Astrocyte (in vitro differentiated cells and primary cell): ENCODE measurements around the gene RRP12. TPM values are rescaled to one million over a fixed set of nuclear protein-coding genes. Genes with fewer than 3 reads are reported as not detected.

Source experiments
- DNase-seq: peaks from one replicate; pipeline ENCODE4 v3.0.0-alpha.2; 2010; ENCODE audit warnings: low read depth
- FAIRE-seq: peaks from 2 replicates; lab custom pipeline; 2011; peaks lifted over from hg19 to GRCh38; lab: Jason Lieb, UNC
- H2AFZ ChIP-seq: 2 replicates; pipeline ENCODE4 v1.6.0; 2012; ENCODE audit warnings: low read depth, low read length, inconsistent platforms
- H3K27ac ChIP-seq: 2 replicates; pipeline ENCODE4 v1.5.1; 2011; ENCODE audit warnings: low read depth, low read length, inconsistent platforms
- H3K27me3 ChIP-seq: 2 replicates; pipeline ENCODE4 v1.6.0; 2011; ENCODE audit warnings: low read length, inconsistent platforms; ENCODE audit not compliant: insufficient read depth
- H3K36me3 ChIP-seq: 2 replicates; pipeline ENCODE4 v1.5.1; 2011; ENCODE audit warnings: low read length, inconsistent platforms; ENCODE audit not compliant: insufficient read depth
- H3K4me1 ChIP-seq: 2 replicates; pipeline ENCODE4 v1.5.1; 2011; ENCODE audit warnings: low read length, inconsistent platforms; ENCODE audit not compliant: insufficient read depth
- H3K4me2 ChIP-seq: 2 replicates; pipeline ENCODE4 v1.6.0; 2012; ENCODE audit warnings: low read length, inconsistent platforms
- H3K4me3 ChIP-seq: 2 replicates; pipeline ENCODE4 v1.5.1; 2011; ENCODE audit warnings: low read depth, mild to moderate bottlenecking, low read length, inconsistent platforms; ENCODE audit not compliant: insufficient read depth
- H3K79me2 ChIP-seq: 2 replicates; pipeline ENCODE4 v1.6.0; 2012; ENCODE audit warnings: mild to moderate bottlenecking, low read length, inconsistent platforms; ENCODE audit not compliant: insufficient read depth
- H3K9ac ChIP-seq: 2 replicates; pipeline ENCODE4 v1.6.0; 2012; ENCODE audit warnings: mild to moderate bottlenecking, low read length, inconsistent platforms
- H3K9me3 ChIP-seq: 2 replicates; pipeline ENCODE4 v1.5.1; 2012; ENCODE audit warnings: low read depth, mild to moderate bottlenecking, low read length, inconsistent platforms; ENCODE audit not compliant: insufficient read depth
- H4K20me1 ChIP-seq: 2 replicates; pipeline ENCODE4 v1.6.0; 2012; ENCODE audit warnings: low read length, inconsistent platforms; ENCODE audit not compliant: insufficient read depth
- H3K27ac Mint-ChIP-seq: one replicate; pipeline ENCODE4 v1.8.0; 2021; ENCODE audit warnings: mild to moderate bottlenecking, mixed read lengths; ENCODE audit not compliant: unreplicated experiment
- H3K27me3 Mint-ChIP-seq: one replicate; pipeline ENCODE4 v1.8.0; 2021; ENCODE audit warnings: low read depth, mixed read lengths; ENCODE audit not compliant: unreplicated experiment
- H3K36me3 Mint-ChIP-seq: one replicate; pipeline ENCODE4 v1.8.0; 2021; ENCODE audit warnings: low read depth, mixed read lengths; ENCODE audit not compliant: unreplicated experiment
- H3K4me1 Mint-ChIP-seq: one replicate; pipeline ENCODE4 v1.8.0; 2021; ENCODE audit warnings: low read depth, mixed read lengths; ENCODE audit not compliant: unreplicated experiment
- H3K4me3 Mint-ChIP-seq: one replicate; pipeline ENCODE4 v1.8.0; 2021; ENCODE audit warnings: mild to moderate bottlenecking, moderate library complexity, mixed read lengths; ENCODE audit not compliant: unreplicated experiment
- H3K9me3 Mint-ChIP-seq: one replicate; pipeline ENCODE4 v1.8.0; 2021; ENCODE audit warnings: mild to moderate bottlenecking, mixed read lengths; ENCODE audit not compliant: unreplicated experiment
- EZH2 ChIP-seq: IDR thresholded peaks from 2 replicates; pipeline ENCODE4 v1.6.1; 2012; ENCODE audit warnings: mild to moderate bottlenecking, low read length, inconsistent platforms; ENCODE audit not compliant: insufficient read depth
- total RNA-seq: library from RNA; stranded (reverse); gene quantifications from 2 replicates; pipeline ENCODE4 v1.2.1, GENCODE V29; 2021
- TF ChIP-seq, protein P1 (sequence below): IDR thresholded peaks from 2 replicates; pipeline ENCODE4 v1.5.1; 2011; ENCODE audit warnings: low read depth, mild to moderate bottlenecking, inconsistent platforms, low read length, moderate library complexity; ENCODE audit not compliant: insufficient read depth

The RRP12 gene
- total RNA-seq, 1 donor from 2014 or later: 52.1 TPM

- DNase-seq (no peak), FAIRE-seq (no peak)
- no peaks in the 10 kb centered on the region for H3K9me3 Mint-ChIP-seq
- no peak for TF ChIP-seq EZH2
- TF ChIP-seq, protein P1, sequence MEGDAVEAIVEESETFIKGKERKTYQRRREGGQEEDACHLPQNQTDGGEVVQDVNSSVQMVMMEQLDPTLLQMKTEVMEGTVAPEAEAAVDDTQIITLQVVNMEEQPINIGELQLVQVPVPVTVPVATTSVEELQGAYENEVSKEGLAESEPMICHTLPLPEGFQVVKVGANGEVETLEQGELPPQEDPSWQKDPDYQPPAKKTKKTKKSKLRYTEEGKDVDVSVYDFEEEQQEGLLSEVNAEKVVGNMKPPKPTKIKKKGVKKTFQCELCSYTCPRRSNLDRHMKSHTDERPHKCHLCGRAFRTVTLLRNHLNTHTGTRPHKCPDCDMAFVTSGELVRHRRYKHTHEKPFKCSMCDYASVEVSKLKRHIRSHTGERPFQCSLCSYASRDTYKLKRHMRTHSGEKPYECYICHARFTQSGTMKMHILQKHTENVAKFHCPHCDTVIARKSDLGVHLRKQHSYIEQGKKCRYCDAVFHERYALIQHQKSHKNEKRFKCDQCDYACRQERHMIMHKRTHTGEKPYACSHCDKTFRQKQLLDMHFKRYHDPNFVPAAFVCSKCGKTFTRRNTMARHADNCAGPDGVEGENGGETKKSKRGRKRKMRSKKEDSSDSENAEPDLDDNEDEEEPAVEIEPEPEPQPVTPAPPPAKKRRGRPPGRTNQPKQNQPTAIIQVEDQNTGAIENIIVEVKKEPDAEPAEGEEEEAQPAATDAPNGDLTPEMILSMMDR: no peak
- peaks cover 29% of the 10 kb centered on the region for H3K27me3 ChIP-seq
- no peaks in the 10 kb centered on the region for H3K9me3 ChIP-seq
- peaks cover 7% of the 10 kb centered on the region for H3K79me2 ChIP-seq
- no peaks in the 10 kb centered on the region for H3K36me3 ChIP-seq
- H3K4me3 ChIP-seq: no peak overlapping the region
- peaks cover 21% of the 10 kb centered on the region for H3K4me1 Mint-ChIP-seq
- peaks cover 7% of the 10 kb centered on the region for H4K20me1 ChIP-seq
- H3K4me2 ChIP-seq: no peak overlapping the region
- peaks cover 11% of the 10 kb centered on the region for H3K4me1 ChIP-seq
- no peak overlapping the region for H3K9ac ChIP-seq
- no peak overlapping the region for H3K27ac ChIP-seq
- no peak overlapping the region for H3K4me3 Mint-ChIP-seq
- H2AFZ ChIP-seq: no peak overlapping the region
- H3K27me3 Mint-ChIP-seq: peaks cover 15% of the 10 kb centered on the region
- no peak overlapping the region for H3K27ac Mint-ChIP-seq
- no peaks in the 10 kb centered on the region for H3K36me3 Mint-ChIP-seq
These were observed 64.7 kb downstream of the RRP12 start for GRCh38 chr10:97336446-97336845.

GRCh38 chr10:97336006-97336405 is 65.1 kb downstream of the RRP12 start:
- peak overlapping the region; percentile 54 for H3K4me3 Mint-ChIP-seq
- Histone ChIP-seq H4K20me1 (peaks cover 7% of the 10 kb centered on the region), H3K36me3 (no peaks in the 10 kb centered on the region), H3K27me3 (peaks cover 29% of the 10 kb centered on the region), H3K4me2 (no peak overlapping the region), H3K27ac (no peak overlapping the region), H3K79me2 (peaks cover 7% of the 10 kb centered on the region), H3K4me3 (no peak overlapping the region), H2AFZ (no peak overlapping the region), H3K9ac (no peak overlapping the region), H3K9me3 (no peaks in the 10 kb centered on the region), H3K4me1 (peaks cover 11% of the 10 kb centered on the region)
- H3K4me1 Mint-ChIP-seq: peaks cover 25% of the 10 kb centered on the region
- no peak for DNase-seq
- peak; percentile 20 for FAIRE-seq
- H3K9me3 Mint-ChIP-seq: no peaks in the 10 kb centered on the region
- TF ChIP-seq EZH2: peak; percentile 29
- TF ChIP-seq, protein P1: no peak
- H3K36me3 Mint-ChIP-seq: no peaks in the 10 kb centered on the region
- no peak overlapping the region for H3K27ac Mint-ChIP-seq
- peaks cover 15% of the 10 kb centered on the region for H3K27me3 Mint-ChIP-seq

- Mint-ChIP-seq H3K4me3 (peak overlapping the region; percentile 54), H3K9me3 (no peaks in the 10 kb centered on the region), H3K4me1 (peaks cover 25% of the 10 kb centered on the region), H3K27me3 (peaks cover 15% of the 10 kb centered on the region), H3K27ac (no peak overlapping the region), H3K36me3 (peaks cover under 1% of the 10 kb centered on the region)
- FAIRE-seq (no peak), DNase-seq (no peak)
- peak; percentile 47 for TF ChIP-seq EZH2
- TF ChIP-seq, protein P1: no peak
- Histone ChIP-seq H3K27ac (no peak overlapping the region), H3K4me2 (peak overlapping the region; percentile 84), H4K20me1 (peaks cover 7% of the 10 kb centered on the region), H3K36me3 (no peaks in the 10 kb centered on the region), H3K9me3 (no peaks in the 10 kb centered on the region), H3K4me1 (peaks cover 11% of the 10 kb centered on the region), H3K4me3 (peak overlapping the region; percentile 72), H3K79me2 (peaks cover 7% of the 10 kb centered on the region), H3K27me3 (peaks cover 29% of the 10 kb centered on the region), H3K9ac (peak overlapping the region; percentile 98), H2AFZ (peak overlapping the region; percentile 51)
These were observed 65.9 kb downstream of the RRP12 start for GRCh38 chr10:97335188-97335619.
